ENCODE data around the gene TARBP1. TPM values are rescaled to one million over a fixed set of nuclear protein-coding genes. Genes with fewer than 3 reads are reported as not detected.
A peak's percentile ranks its signal among the peaks of the same experiment; 100 is the strongest.

TARBP1 gene
- total RNA-seq, 4 donors from 2014 or later = 19.9 to 44.4 (median 27.6) TPM

DNA sequence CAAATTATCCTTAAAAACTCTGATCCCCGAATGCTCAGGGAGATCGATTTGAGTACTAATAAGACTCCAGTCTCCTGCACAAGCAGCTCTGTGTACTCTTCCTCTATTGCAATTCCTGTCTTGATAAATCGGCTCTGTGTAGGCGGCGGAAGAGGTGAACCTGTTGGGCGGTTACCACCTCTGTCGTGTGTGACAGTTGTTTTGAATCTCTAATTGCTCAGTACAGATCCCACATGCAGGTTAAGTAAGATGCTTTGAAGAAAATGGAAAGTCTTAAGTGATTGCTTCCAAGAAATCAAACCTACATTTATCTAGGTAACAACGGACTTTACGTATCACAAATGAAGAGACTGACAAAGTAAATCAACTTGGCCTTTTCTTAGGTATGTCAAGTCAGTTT is 70.2 kb downstream of the TARBP1 start:
- no peak for DNase-seq
- 91 to 97% methylated on average over 8 to 9 of the region's 9 CpGs for WGBS, 2 donors (ENCODE audit: low coverage in 1 of 2)

DNA sequence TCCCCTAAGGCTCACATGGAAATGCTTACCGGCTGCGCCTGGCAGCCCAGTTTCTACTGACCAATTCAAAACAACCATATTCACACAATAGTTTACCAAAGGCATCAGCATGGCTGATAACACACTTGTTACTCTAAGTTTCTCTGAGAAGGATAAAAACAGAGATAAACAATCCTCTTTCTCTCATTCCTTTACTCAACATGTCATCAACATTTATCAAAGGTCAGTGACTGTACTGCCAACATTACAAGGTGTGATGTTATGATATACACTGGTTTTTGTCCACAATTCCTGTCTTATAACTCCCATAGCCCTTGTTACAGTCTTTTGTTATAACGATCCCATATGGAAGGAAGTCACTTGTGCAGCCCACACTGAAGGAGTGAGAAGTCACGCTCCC is 72.1 kb downstream of the TARBP1 start:
- Histone ChIP-seq H3K27me3 (no peaks in the 10 kb centered on the region), H3K4me1 (no peaks in the 10 kb centered on the region), H3K36me3 (peaks cover 0 to 7% (median 0%) of the 10 kb centered on the region in 4 donors), H3K27ac (no peak overlapping the region), H3K4me3 (no peak overlapping the region), H3K9me3 (no peaks in the 10 kb centered on the region)
- WGBS, 2 donors (ENCODE audit: low coverage in 1 of 2) = 90 to 98% methylated on average over 4 of the region's 4 CpGs
- intact Hi-C loops (cut with DNase I; ENCODE audit: low total_unique reads) = no loop called here
- DNase-seq = no peak
- TF ChIP-seq POLR2AphosphoS5 (IDR thresholded peaks at IDR 0.05) = no peak
- in situ Hi-C loops (cut with MboI; ENCODE audit: low pct_ligation_motif_present in 1 of 4, low pct_unique_long_range_greater_than_20kb in 1 of 4, low sequenced_read_pairs in 3 of 4) = no loop called here

More for the DNA sequence above, 70.2 kb downstream of the TARBP1 start:
- in situ Hi-C loops (cut with MboI; ENCODE audit: low pct_ligation_motif_present in 1 of 4, low pct_unique_long_range_greater_than_20kb in 1 of 4, low sequenced_read_pairs in 3 of 4) (no loop called here), intact Hi-C loops (cut with DNase I; ENCODE audit: low total_unique reads) (no loop called here)
- TF ChIP-seq POLR2AphosphoS5 (IDR thresholded peaks at IDR 0.05) (no peak), EP300 (IDR thresholded peaks at IDR 0.05; ENCODE audit: low read depth) (no peak), POLR2A (IDR thresholded peaks at IDR 0.05) (no peak)
- TF ChIP-seq, protein P1, sequence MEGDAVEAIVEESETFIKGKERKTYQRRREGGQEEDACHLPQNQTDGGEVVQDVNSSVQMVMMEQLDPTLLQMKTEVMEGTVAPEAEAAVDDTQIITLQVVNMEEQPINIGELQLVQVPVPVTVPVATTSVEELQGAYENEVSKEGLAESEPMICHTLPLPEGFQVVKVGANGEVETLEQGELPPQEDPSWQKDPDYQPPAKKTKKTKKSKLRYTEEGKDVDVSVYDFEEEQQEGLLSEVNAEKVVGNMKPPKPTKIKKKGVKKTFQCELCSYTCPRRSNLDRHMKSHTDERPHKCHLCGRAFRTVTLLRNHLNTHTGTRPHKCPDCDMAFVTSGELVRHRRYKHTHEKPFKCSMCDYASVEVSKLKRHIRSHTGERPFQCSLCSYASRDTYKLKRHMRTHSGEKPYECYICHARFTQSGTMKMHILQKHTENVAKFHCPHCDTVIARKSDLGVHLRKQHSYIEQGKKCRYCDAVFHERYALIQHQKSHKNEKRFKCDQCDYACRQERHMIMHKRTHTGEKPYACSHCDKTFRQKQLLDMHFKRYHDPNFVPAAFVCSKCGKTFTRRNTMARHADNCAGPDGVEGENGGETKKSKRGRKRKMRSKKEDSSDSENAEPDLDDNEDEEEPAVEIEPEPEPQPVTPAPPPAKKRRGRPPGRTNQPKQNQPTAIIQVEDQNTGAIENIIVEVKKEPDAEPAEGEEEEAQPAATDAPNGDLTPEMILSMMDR (IDR thresholded peaks at IDR 0.05) = no peak
- Histone ChIP-seq H3K9me3 (no peaks in the 10 kb centered on the region), H3K4me1 (no peaks in the 10 kb centered on the region), H3K4me3 (no peak overlapping the region), H3K36me3 (peaks cover 0 to 16% (median 0%) of the 10 kb centered on the region in 4 donors), H3K27ac (no peak overlapping the region), H3K27me3 (no peaks in the 10 kb centered on the region)

DNA sequence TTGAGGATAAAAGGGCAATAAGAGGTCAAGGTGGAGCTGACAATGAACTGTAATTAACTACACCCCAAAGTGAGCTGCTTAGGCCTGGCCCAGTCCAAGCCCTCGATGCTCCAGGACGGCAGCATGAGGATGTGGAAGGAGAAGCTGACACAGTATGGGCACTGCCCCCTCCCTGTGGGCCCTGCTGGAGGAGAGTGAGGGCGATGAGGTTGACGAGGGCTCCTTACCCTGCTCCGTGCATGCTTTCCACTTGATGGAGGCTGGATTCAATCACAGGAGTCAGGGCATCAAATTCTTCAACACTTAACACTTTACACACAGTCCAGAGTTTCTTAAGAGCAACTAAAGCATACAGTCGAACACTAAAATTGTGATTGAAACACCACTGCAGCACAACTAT is 73.3 kb downstream of the TARBP1 start:
- no peak for DNase-seq
- TF ChIP-seq, protein P1 (IDR thresholded peaks at IDR 0.05) = no peak
- TF ChIP-seq EP300 (IDR thresholded peaks at IDR 0.05; ENCODE audit: low read depth) (no peak), POLR2AphosphoS5 (IDR thresholded peaks at IDR 0.05) (no peak), POLR2A (IDR thresholded peaks at IDR 0.05) (no peak)
- intact Hi-C loops (cut with DNase I; ENCODE audit: low total_unique reads) = no loop called here
- Histone ChIP-seq H3K36me3 (peaks cover 0 to 7% (median 0%) of the 10 kb centered on the region in 4 donors), H3K4me3 (no peak overlapping the region), H3K4me1 (peaks cover 0 to 7% (median 0%) of the 10 kb centered on the region in 4 donors), H3K27ac (no peak overlapping the region), H3K27me3 (no peaks in the 10 kb centered on the region), H3K9me3 (no peaks in the 10 kb centered on the region)
- WGBS, 2 donors (ENCODE audit: low coverage in 1 of 2) = 80 to 84% methylated on average over 2 to 6 of the region's 6 CpGs
- in situ Hi-C loops (cut with MboI; ENCODE audit: low pct_ligation_motif_present in 1 of 4, low pct_unique_long_range_greater_than_20kb in 1 of 4, low sequenced_read_pairs in 3 of 4) = no loop called here

DNA sequence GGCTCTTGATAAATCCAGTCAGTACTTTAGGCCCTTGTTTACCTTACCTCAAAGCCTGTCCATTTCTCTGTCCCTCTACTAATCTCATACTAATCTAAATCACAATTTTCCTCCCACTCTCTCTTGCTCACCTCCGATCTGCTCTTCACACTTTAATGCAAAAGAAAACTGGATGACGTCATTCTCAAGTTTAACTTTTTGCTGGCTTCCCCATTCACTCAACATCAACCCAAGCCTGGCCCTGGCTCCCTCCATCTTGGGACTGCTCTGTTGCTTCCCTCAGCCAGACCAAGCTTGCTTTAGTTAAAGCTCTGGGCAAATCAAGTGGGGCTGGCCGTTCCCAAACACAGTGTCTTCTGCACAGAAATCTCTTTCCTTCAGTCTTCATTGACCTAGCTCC is 76.0 kb downstream of the TARBP1 start:
- no peak for DNase-seq
- H3K27me3 ChIP-seq = no peaks in the 10 kb centered on the region
- no peak overlapping the region for H3K27ac ChIP-seq
- in situ Hi-C loops (cut with MboI; ENCODE audit: low pct_ligation_motif_present in 1 of 4, low pct_unique_long_range_greater_than_20kb in 1 of 4, low sequenced_read_pairs in 3 of 4) = no loop called here
- H3K9me3 ChIP-seq = no peaks in the 10 kb centered on the region
- H3K36me3 ChIP-seq = no peaks in the 10 kb centered on the region
- TF ChIP-seq, protein P1 (IDR thresholded peaks at IDR 0.05) = no peak
- no peak for TF ChIP-seq EP300 (IDR thresholded peaks at IDR 0.05; ENCODE audit: low read depth)
- no peak for TF ChIP-seq POLR2AphosphoS5 (IDR thresholded peaks at IDR 0.05)
- TF ChIP-seq POLR2A (IDR thresholded peaks at IDR 0.05) = no peak
- H3K4me3 ChIP-seq = no peak overlapping the region
- H3K4me1 ChIP-seq = peaks cover 0 to 13% (median 0%) of the 10 kb centered on the region in 4 donors
- WGBS, 2 donors (ENCODE audit: low coverage in 1 of 2) = 87 to 88% methylated on average over 3 of the region's 3 CpGs
- intact Hi-C loops (cut with DNase I; ENCODE audit: low total_unique reads) = no loop called here

DNA sequence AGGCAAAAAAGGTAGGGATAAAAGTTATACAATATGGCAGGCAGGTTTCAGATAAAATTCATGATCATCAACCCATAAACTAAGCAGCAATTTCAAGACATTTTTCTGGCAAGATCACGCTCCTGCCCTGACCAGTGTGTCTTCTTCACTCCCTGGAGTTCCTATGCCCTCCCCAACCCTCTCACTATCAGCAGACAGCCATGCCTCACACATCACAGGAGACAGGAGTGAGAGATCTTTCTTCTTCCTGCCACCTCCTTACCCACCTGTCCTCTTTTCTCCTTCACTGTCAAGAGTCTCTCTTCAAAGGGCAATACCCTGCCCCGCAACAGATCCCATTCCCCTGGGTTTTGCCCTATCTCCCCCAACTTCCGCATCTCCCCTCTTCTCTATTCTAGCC is 77.3 kb downstream of the TARBP1 start:
- DNase-seq = no peak
- Histone ChIP-seq H3K4me1 (peaks cover 0 to 13% (median 0%) of the 10 kb centered on the region in 4 donors), H3K4me3 (no peak overlapping the region), H3K27me3 (no peaks in the 10 kb centered on the region), H3K27ac (peak overlapping the region in 1 of 4 donors; percentile 57), H3K9me3 (no peaks in the 10 kb centered on the region), H3K36me3 (no peaks in the 10 kb centered on the region)
- TF ChIP-seq POLR2A (IDR thresholded peaks at IDR 0.05) = no peak
- no peak for TF ChIP-seq POLR2AphosphoS5 (IDR thresholded peaks at IDR 0.05)
- no peak for TF ChIP-seq EP300 (IDR thresholded peaks at IDR 0.05; ENCODE audit: low read depth)
- TF ChIP-seq, protein P1 (IDR thresholded peaks at IDR 0.05) = no peak
- in situ Hi-C loops (cut with MboI; ENCODE audit: low pct_ligation_motif_present in 1 of 4, low pct_unique_long_range_greater_than_20kb in 1 of 4, low sequenced_read_pairs in 3 of 4) (no loop called here), intact Hi-C loops (cut with DNase I; ENCODE audit: low total_unique reads) (no loop called here)
- 93 to 100% methylated on average over 3 of the region's 3 CpGs for WGBS, 2 donors (ENCODE audit: low coverage in 1 of 2)

Data from transverse colon (tissue), 4 donors.